ENCODE measurements around the gene ZNF366.
"Not testable (repeated sequence)": the region's sequence is repeated elsewhere in the genome, so short reads cannot be mapped to it uniquely, and the experiment has no call there.

ZNF366 gene

GRCh38 chr5:72407541-72407940, 99.7 kb downstream of the ZNF366 start:
- no peaks in the 10 kb centered on the region for H3K36me3 ChIP-seq (ENCODE audit: control insufficient read depth, insufficient read depth, low read length)
- no peak overlapping the region for H3K4me3 ChIP-seq (ENCODE audit: low read length)
- no peaks in the 10 kb centered on the region for H3K9me3 ChIP-seq (ENCODE audit: control insufficient read depth, low read length)
- no peak overlapping the region for H3K9ac ChIP-seq (ENCODE audit: low read length)
- no peaks in the 10 kb centered on the region for H3K4me1 ChIP-seq (ENCODE audit: control insufficient read depth, insufficient read depth, low read length)
- H3K27me3 ChIP-seq (ENCODE audit: control insufficient read depth, insufficient read depth, low read length): no peaks in the 10 kb centered on the region

GRCh38 chr5:72407078-72407477, 100.1 kb downstream of the ZNF366 start:
- H3K36me3 ChIP-seq (ENCODE audit: control insufficient read depth, insufficient read depth, low read length): no peaks in the 10 kb centered on the region
- no peaks in the 10 kb centered on the region for H3K4me1 ChIP-seq (ENCODE audit: control insufficient read depth, insufficient read depth, low read length)
- no peak overlapping the region for H3K9ac ChIP-seq (ENCODE audit: low read length)
- H3K9me3 ChIP-seq (ENCODE audit: control insufficient read depth, low read length): no peaks in the 10 kb centered on the region
- H3K27me3 ChIP-seq (ENCODE audit: control insufficient read depth, insufficient read depth, low read length): no peaks in the 10 kb centered on the region
- no peak overlapping the region for H3K4me3 ChIP-seq (ENCODE audit: low read length)

- not testable (repeated sequence) for H3K4me1 ChIP-seq (ENCODE audit: control insufficient read depth, insufficient read depth, low read length); H3K4me3 ChIP-seq (ENCODE audit: low read length); H3K36me3 ChIP-seq (ENCODE audit: control insufficient read depth, insufficient read depth, low read length); H3K9me3 ChIP-seq (ENCODE audit: control insufficient read depth, low read length); H3K27me3 ChIP-seq (ENCODE audit: control insufficient read depth, insufficient read depth, low read length); H3K9ac ChIP-seq (ENCODE audit: low read length)
Measured at GRCh38 chr5:72404771-72405170, 102.4 kb downstream of the ZNF366 start.

GRCh38 chr5:72402959-72403628, 104.1 kb downstream of the ZNF366 start:
- H3K9me3 ChIP-seq (ENCODE audit: control insufficient read depth, low read length): peaks cover 8% of the 10 kb centered on the region
- H3K9ac ChIP-seq (ENCODE audit: low read length): no peak overlapping the region
- H3K4me1 ChIP-seq (ENCODE audit: control insufficient read depth, insufficient read depth, low read length): no peaks in the 10 kb centered on the region
- H3K27me3 ChIP-seq (ENCODE audit: control insufficient read depth, insufficient read depth, low read length): no peaks in the 10 kb centered on the region
- H3K36me3 ChIP-seq (ENCODE audit: control insufficient read depth, insufficient read depth, low read length): no peaks in the 10 kb centered on the region
- H3K4me3 ChIP-seq (ENCODE audit: low read length): no peak overlapping the region

- Histone ChIP-seq H3K4me1 (ENCODE audit: control insufficient read depth, insufficient read depth, low read length) (no peaks in the 10 kb centered on the region), H3K9me3 (ENCODE audit: control insufficient read depth, low read length) (peaks cover 8% of the 10 kb centered on the region), H3K36me3 (ENCODE audit: control insufficient read depth, insufficient read depth, low read length) (no peaks in the 10 kb centered on the region), H3K9ac (ENCODE audit: low read length) (no peak overlapping the region), H3K4me3 (ENCODE audit: low read length) (no peak overlapping the region), H3K27me3 (ENCODE audit: control insufficient read depth, insufficient read depth, low read length) (no peaks in the 10 kb centered on the region)
Measured at GRCh38 chr5:72402381-72402890, 104.8 kb downstream of the ZNF366 start.

GRCh38 chr5:72400950-72401349, 106.3 kb downstream of the ZNF366 start:
- Histone ChIP-seq H3K9me3 (ENCODE audit: control insufficient read depth, low read length) (peaks cover 8% of the 10 kb centered on the region), H3K36me3 (ENCODE audit: control insufficient read depth, insufficient read depth, low read length) (no peaks in the 10 kb centered on the region), H3K4me3 (ENCODE audit: low read length) (no peak overlapping the region), H3K9ac (ENCODE audit: low read length) (no peak overlapping the region), H3K4me1 (ENCODE audit: control insufficient read depth, insufficient read depth, low read length) (no peaks in the 10 kb centered on the region), H3K27me3 (ENCODE audit: control insufficient read depth, insufficient read depth, low read length) (no peaks in the 10 kb centered on the region)

GRCh38 chr5:72397836-72398235, 109.4 kb downstream of the ZNF366 start:
- H3K27me3 ChIP-seq (ENCODE audit: control insufficient read depth, insufficient read depth, low read length): no peaks in the 10 kb centered on the region
- no peak overlapping the region for H3K9ac ChIP-seq (ENCODE audit: low read length)
- H3K4me3 ChIP-seq (ENCODE audit: low read length): no peak overlapping the region
- no peaks in the 10 kb centered on the region for H3K4me1 ChIP-seq (ENCODE audit: control insufficient read depth, insufficient read depth, low read length)
- H3K9me3 ChIP-seq (ENCODE audit: control insufficient read depth, low read length): peaks cover 8% of the 10 kb centered on the region
- no peaks in the 10 kb centered on the region for H3K36me3 ChIP-seq (ENCODE audit: control insufficient read depth, insufficient read depth, low read length)

- H3K27me3 ChIP-seq (ENCODE audit: control insufficient read depth, insufficient read depth, low read length): no peaks in the 10 kb centered on the region
- no peaks in the 10 kb centered on the region for H3K36me3 ChIP-seq (ENCODE audit: control insufficient read depth, insufficient read depth, low read length)
- no peaks in the 10 kb centered on the region for H3K4me1 ChIP-seq (ENCODE audit: control insufficient read depth, insufficient read depth, low read length)
- no peak overlapping the region for H3K9ac ChIP-seq (ENCODE audit: low read length)
- no peaks in the 10 kb centered on the region for H3K9me3 ChIP-seq (ENCODE audit: control insufficient read depth, low read length)
- H3K4me3 ChIP-seq (ENCODE audit: low read length): no peak overlapping the region
Measured at GRCh38 chr5:72394688-72395087, 112.5 kb downstream of the ZNF366 start.

- H3K9ac ChIP-seq (ENCODE audit: low read length): no peak overlapping the region
- no peaks in the 10 kb centered on the region for H3K36me3 ChIP-seq (ENCODE audit: control insufficient read depth, insufficient read depth, low read length)
- no peaks in the 10 kb centered on the region for H3K4me1 ChIP-seq (ENCODE audit: control insufficient read depth, insufficient read depth, low read length)
- H3K4me3 ChIP-seq (ENCODE audit: low read length): no peak overlapping the region
- H3K27me3 ChIP-seq (ENCODE audit: control insufficient read depth, insufficient read depth, low read length): no peaks in the 10 kb centered on the region
- no peaks in the 10 kb centered on the region for H3K9me3 ChIP-seq (ENCODE audit: control insufficient read depth, low read length)
Measured at GRCh38 chr5:72393052-72393451, 114.2 kb downstream of the ZNF366 start.

Measured in mucosa of stomach (tissue), 1 donor.